ENCODE data around the gene NF1. TPM values are rescaled to one million over a fixed set of nuclear protein-coding genes. Genes with fewer than 3 reads are reported as not detected.

NF1 gene
- total RNA-seq, 2 experiments from 2014 or later: 15.5 to 18.7 TPM

GRCh38 chr17:31062346-31062745, 32.4 kb upstream of the NF1 start:
- H3K4me1 ChIP-seq (ENCODE audit: insufficient read depth, low read length): no peaks in the 10 kb centered on the region
- no peaks in the 10 kb centered on the region for H3K27me3 ChIP-seq (ENCODE audit: control insufficient read depth in 1 of 2, insufficient read depth in 2 of 2, low read length in 2 of 2)
- H3K9me3 ChIP-seq (ENCODE audit: control insufficient read depth in 1 of 2, insufficient read depth in 1 of 2, low read length in 2 of 2): no peaks in the 10 kb centered on the region
- DNase-seq: peak in 2 of 14 experiments; percentile 19 to 25
- CTCF ChIA-PET: no interaction called here
- no peaks in the 10 kb centered on the region for H3K27me3 Mint-ChIP-seq
- TF ChIP-seq, protein P1, sequence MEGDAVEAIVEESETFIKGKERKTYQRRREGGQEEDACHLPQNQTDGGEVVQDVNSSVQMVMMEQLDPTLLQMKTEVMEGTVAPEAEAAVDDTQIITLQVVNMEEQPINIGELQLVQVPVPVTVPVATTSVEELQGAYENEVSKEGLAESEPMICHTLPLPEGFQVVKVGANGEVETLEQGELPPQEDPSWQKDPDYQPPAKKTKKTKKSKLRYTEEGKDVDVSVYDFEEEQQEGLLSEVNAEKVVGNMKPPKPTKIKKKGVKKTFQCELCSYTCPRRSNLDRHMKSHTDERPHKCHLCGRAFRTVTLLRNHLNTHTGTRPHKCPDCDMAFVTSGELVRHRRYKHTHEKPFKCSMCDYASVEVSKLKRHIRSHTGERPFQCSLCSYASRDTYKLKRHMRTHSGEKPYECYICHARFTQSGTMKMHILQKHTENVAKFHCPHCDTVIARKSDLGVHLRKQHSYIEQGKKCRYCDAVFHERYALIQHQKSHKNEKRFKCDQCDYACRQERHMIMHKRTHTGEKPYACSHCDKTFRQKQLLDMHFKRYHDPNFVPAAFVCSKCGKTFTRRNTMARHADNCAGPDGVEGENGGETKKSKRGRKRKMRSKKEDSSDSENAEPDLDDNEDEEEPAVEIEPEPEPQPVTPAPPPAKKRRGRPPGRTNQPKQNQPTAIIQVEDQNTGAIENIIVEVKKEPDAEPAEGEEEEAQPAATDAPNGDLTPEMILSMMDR (IDR thresholded peaks at IDR 0.05): no peak
- no peaks in the 10 kb centered on the region for H3K36me3 Mint-ChIP-seq (ENCODE audit: low read depth)
- no peak overlapping the region for H3K27ac Mint-ChIP-seq
- H3K4me3 Mint-ChIP-seq: no peak overlapping the region
- no peak overlapping the region for H3K4me3 ChIP-seq (ENCODE audit: low read length)
- H3K27ac ChIP-seq (ENCODE audit: low read depth in 1 of 2, low read length in 2 of 2): no peak overlapping the region
- intact Hi-C loops (cut with DNase I, micrococcal nuclease): no loop called here
- POLR2A ChIA-PET: no interaction called here
- no peaks in the 10 kb centered on the region for H3K4me1 Mint-ChIP-seq (ENCODE audit: low read depth)
- H3K36me3 ChIP-seq (ENCODE audit: insufficient read depth, low read length): no peaks in the 10 kb centered on the region
- no peak for ATAC-seq (ENCODE audit: poor library complexity)
- no peaks in the 10 kb centered on the region for H3K9me3 Mint-ChIP-seq

- no peaks in the 10 kb centered on the region for H3K9me3 ChIP-seq (ENCODE audit: control insufficient read depth in 1 of 2, insufficient read depth in 1 of 2, low read length in 2 of 2)
- no peak for DNase-seq
- Mint-ChIP-seq H3K27ac (no peak overlapping the region), H3K36me3 (ENCODE audit: low read depth) (no peaks in the 10 kb centered on the region), H3K27me3 (no peaks in the 10 kb centered on the region), H3K4me3 (no peak overlapping the region), H3K9me3 (no peaks in the 10 kb centered on the region), H3K4me1 (ENCODE audit: low read depth) (no peaks in the 10 kb centered on the region)
- H3K4me1 ChIP-seq (ENCODE audit: insufficient read depth, low read length): no peaks in the 10 kb centered on the region
- ChIA-PET POLR2A (no interaction called here), CTCF (no interaction called here)
- H3K27me3 ChIP-seq (ENCODE audit: control insufficient read depth in 1 of 2, insufficient read depth in 2 of 2, low read length in 2 of 2): no peaks in the 10 kb centered on the region
- no peak overlapping the region for H3K4me3 ChIP-seq (ENCODE audit: low read length)
- TF ChIP-seq, protein P1 (IDR thresholded peaks at IDR 0.05): no peak
- H3K27ac ChIP-seq (ENCODE audit: low read depth in 1 of 2, low read length in 2 of 2): no peak overlapping the region
- no peak for ATAC-seq (ENCODE audit: poor library complexity)
- intact Hi-C loops (cut with DNase I, micrococcal nuclease): no loop called here
- no peaks in the 10 kb centered on the region for H3K36me3 ChIP-seq (ENCODE audit: insufficient read depth, low read length)
Observed at GRCh38 chr17:31064707-31065106, 30.1 kb upstream of the NF1 start.

GRCh38 chr17:31067691-31068184, 27.0 kb upstream of the NF1 start:
- TF ChIP-seq, protein P1 (IDR thresholded peaks at IDR 0.05): no peak
- POLR2A ChIA-PET: no interaction called here
- intact Hi-C loops (cut with DNase I, micrococcal nuclease): no loop called here
- no peak overlapping the region for H3K4me3 Mint-ChIP-seq
- Histone ChIP-seq H3K27ac (ENCODE audit: low read depth in 1 of 2, low read length in 2 of 2) (no peak overlapping the region), H3K27me3 (ENCODE audit: control insufficient read depth in 1 of 2, insufficient read depth in 2 of 2, low read length in 2 of 2) (no peaks in the 10 kb centered on the region), H3K9me3 (ENCODE audit: control insufficient read depth in 1 of 2, insufficient read depth in 1 of 2, low read length in 2 of 2) (no peaks in the 10 kb centered on the region), H3K4me3 (ENCODE audit: low read length) (no peak overlapping the region), H3K36me3 (ENCODE audit: insufficient read depth, low read length) (no peaks in the 10 kb centered on the region), H3K4me1 (ENCODE audit: insufficient read depth, low read length) (no peaks in the 10 kb centered on the region)
- no peak for ATAC-seq (ENCODE audit: poor library complexity)
- H3K27me3 Mint-ChIP-seq: no peaks in the 10 kb centered on the region
- no peaks in the 10 kb centered on the region for H3K36me3 Mint-ChIP-seq (ENCODE audit: low read depth)
- no peaks in the 10 kb centered on the region for H3K9me3 Mint-ChIP-seq
- CTCF ChIA-PET: no interaction called here
- peak in 2 of 14 experiments; percentile 23 to 28 for DNase-seq
- no peak overlapping the region for H3K27ac Mint-ChIP-seq
- no peaks in the 10 kb centered on the region for H3K4me1 Mint-ChIP-seq (ENCODE audit: low read depth)

Measured in CD4-positive, alpha-beta T cell (primary cell).